Natural killer cell treated with Interleukin-12 subunit alpha and Interleukin-12 subunit beta and Interleukin-15 and Interleukin-18, amount 100 ng/mL, for 72 hours (primary cell): ENCODE measurements around the gene AKAP13. TPM values are rescaled to one million over a fixed set of nuclear protein-coding genes. Genes with fewer than 3 reads are reported as not detected.
A peak's percentile ranks its signal among the peaks of the same experiment; 100 is the strongest.
"Not testable (repeated sequence)": the region's sequence is repeated elsewhere in the genome, so short reads cannot be mapped to it uniquely, and the experiment has no call there.

Experiments used
- ATAC-seq, 2 donors: fragments of 150-1000 bp; cut with Tn5 transposase in 1 of 2; sonication (Bioruptor Pico), chemical (Tn5 transposase) in 1 of 2; 2 replicates each; pipeline ENCODE4 v1.10.0; 2021
- DNase-seq: peaks from one replicate; pipeline ENCODE4 v3.0.0; 2022; ENCODE audit warnings: low spot score
- H3K27ac Mint-ChIP-seq, 2 donors: 1 replicate in 1 of 2; 2 replicates in 1 of 2; pipeline ENCODE4 v1.8.0; 2022; ENCODE audit warnings: mixed read lengths in 2 of 2, mild to moderate bottlenecking in 1 of 2, moderate library complexity in 1 of 2
- H3K27me3 Mint-ChIP-seq, 2 donors: 1 replicate in 1 of 2; 2 replicates in 1 of 2; pipeline ENCODE4 v1.8.0; 2022; ENCODE audit warnings: mixed read lengths in 2 of 2
- H3K36me3 Mint-ChIP-seq: one replicate; pipeline ENCODE4 v1.8.0; 2022; ENCODE audit warnings: mixed read lengths
- H3K4me1 Mint-ChIP-seq, 2 donors: 1 replicate in 1 of 2; 2 replicates in 1 of 2; pipeline ENCODE4 v1.8.0; 2022; ENCODE audit warnings: low read depth in 2 of 2, mixed read lengths in 2 of 2, mild to moderate bottlenecking in 1 of 2
- H3K4me3 Mint-ChIP-seq: one replicate; pipeline ENCODE4 v1.8.0; 2022; ENCODE audit warnings: mixed read lengths
- H3K9me3 Mint-ChIP-seq: 2 replicates; pipeline ENCODE4 v1.8.0; 2022; ENCODE audit warnings: mixed read lengths
- total RNA-seq, 2 donors: library from RNA; stranded (reverse); gene quantifications; one replicate each; pipeline ENCODE4 v1.2.3, GENCODE V29; 2022

AKAP13 gene
- total RNA-seq, 2 donors from 2014 or later: 142 to 176 TPM

DNA sequence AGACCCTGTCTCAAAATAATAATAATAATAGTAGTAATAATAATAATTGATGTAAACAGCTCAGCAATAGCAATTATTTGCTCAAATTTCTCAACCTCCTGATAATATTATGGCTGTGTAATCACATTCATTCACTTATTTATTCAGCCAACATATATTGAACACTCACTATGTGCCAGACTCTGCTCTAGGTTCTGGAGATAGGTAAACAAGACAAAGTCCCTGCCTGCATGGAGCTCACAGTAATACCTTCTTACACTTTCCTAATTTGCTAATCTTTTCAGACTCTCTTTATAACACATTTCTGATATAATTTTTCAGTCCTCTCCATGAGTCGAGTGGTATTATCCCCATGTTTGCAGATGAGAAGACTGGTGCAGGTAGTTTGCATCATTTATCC, 276.7 kb downstream of the AKAP13 start:
- no peak for ATAC-seq
- no peak for DNase-seq
- Mint-ChIP-seq H3K27ac (no peak overlapping the region), H3K4me1 (peaks cover 12 to 19% of the 10 kb centered on the region in 2 donors), H3K9me3 (no peaks in the 10 kb centered on the region), H3K36me3 (peaks cover 12% of the 10 kb centered on the region), H3K4me3 (no peak overlapping the region), H3K27me3 (no peaks in the 10 kb centered on the region)

- H3K4me1 Mint-ChIP-seq: peaks cover 5 to 7% of the 10 kb centered on the region in 2 donors
- peak overlapping the region in 1 of 2 donors; percentile 25 for H3K27ac Mint-ChIP-seq
- no peak overlapping the region for H3K4me3 Mint-ChIP-seq
- ATAC-seq: no peak
- no peaks in the 10 kb centered on the region for H3K9me3 Mint-ChIP-seq
- DNase-seq: no peak
- no peaks in the 10 kb centered on the region for H3K27me3 Mint-ChIP-seq
- peaks cover 12% of the 10 kb centered on the region for H3K36me3 Mint-ChIP-seq
Observed at GRCh38 chr15:85658816-85659215, 278.4 kb downstream of the AKAP13 start.

DNA sequence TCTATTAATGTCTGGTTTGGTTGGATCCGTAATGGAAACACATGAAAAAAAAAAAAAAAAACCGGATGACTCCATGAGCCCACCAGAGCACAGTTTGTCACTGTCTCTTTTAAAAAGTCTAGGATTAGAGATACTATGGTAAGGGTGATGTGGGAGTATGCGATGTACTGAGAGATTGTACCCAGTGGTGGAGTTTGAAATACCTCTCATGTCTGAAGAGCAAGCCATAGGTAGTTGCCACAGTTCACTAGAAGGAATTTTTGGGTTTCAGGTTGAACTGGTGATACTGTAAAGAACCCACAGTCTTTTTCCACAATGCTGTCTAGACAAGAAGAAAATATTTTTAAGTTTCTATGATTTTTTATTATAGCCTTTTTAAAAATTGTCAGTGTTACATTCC, 281.5 kb downstream of the AKAP13 start:
- Mint-ChIP-seq H3K27ac (peak overlapping the region in 1 of 2 donors; percentile 15), H3K36me3 (peaks cover 14% of the 10 kb centered on the region), H3K4me3 (no peak overlapping the region), H3K4me1 (peaks cover 4 to 11% of the 10 kb centered on the region in 2 donors), H3K9me3 (no peaks in the 10 kb centered on the region), H3K27me3 (no peaks in the 10 kb centered on the region)
- DNase-seq (no peak), ATAC-seq (no peak)

- H3K27me3 Mint-ChIP-seq, ATAC-seq, H3K9me3 Mint-ChIP-seq, H3K4me3 Mint-ChIP-seq, DNase-seq: not testable (repeated sequence)
- Mint-ChIP-seq H3K4me1 (peaks cover 21 to 23% of the 10 kb centered on the region in 2 donors), H3K27ac (peak overlapping the region; percentile 93 to 98), H3K36me3 (peaks cover 19% of the 10 kb centered on the region)
Observed at GRCh38 chr15:85665677-85666076, 285.3 kb downstream of the AKAP13 start.

GRCh38 chr15:85667491-85668424, 287.4 kb downstream of the AKAP13 start:
- peak overlapping the region; percentile 78 for H3K4me3 Mint-ChIP-seq
- DNase-seq: peak; percentile 73
- H3K36me3 Mint-ChIP-seq: peaks cover 19% of the 10 kb centered on the region
- H3K27ac Mint-ChIP-seq: peak overlapping the region; percentile 93 to 98
- H3K9me3 Mint-ChIP-seq: no peaks in the 10 kb centered on the region
- H3K4me1 Mint-ChIP-seq: peaks cover 21 to 23% of the 10 kb centered on the region in 2 donors
- no peaks in the 10 kb centered on the region for H3K27me3 Mint-ChIP-seq
- peak; percentile 96 to 97 for ATAC-seq

DNA sequence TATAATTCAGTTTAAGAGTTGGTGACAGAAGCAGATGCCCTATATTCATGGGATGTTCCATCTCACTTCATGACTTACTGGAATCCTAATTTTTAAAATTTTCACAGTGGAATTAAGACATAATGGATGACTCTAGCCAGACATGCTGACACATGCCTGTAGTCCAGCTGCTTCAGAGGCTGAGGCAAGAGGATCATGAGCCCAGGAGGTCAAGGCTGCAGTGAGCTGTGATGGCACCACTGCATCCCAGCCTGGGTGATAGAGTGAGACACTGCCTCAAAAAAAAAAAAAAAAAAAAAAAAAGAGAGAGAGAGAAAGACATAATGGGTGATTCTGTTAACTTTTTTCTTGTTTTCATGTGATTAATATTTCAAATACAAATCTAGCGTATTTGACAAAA, 290.8 kb downstream of the AKAP13 start:
- Mint-ChIP-seq H3K4me3 (no peak overlapping the region), H3K36me3 (peaks cover 24% of the 10 kb centered on the region), H3K27me3 (no peaks in the 10 kb centered on the region), H3K9me3 (no peaks in the 10 kb centered on the region), H3K4me1 (peaks cover 23 to 25% of the 10 kb centered on the region in 2 donors), H3K27ac (peak overlapping the region; percentile 75 to 89)
- ATAC-seq (no peak), DNase-seq (no peak)

GRCh38 chr15:85672332-85673084, 292.1 kb downstream of the AKAP13 start:
- DNase-seq (no peak), ATAC-seq (no peak)
- Mint-ChIP-seq H3K27me3 (no peaks in the 10 kb centered on the region), H3K36me3 (peaks cover 15% of the 10 kb centered on the region), H3K4me1 (peaks cover 10 to 19% of the 10 kb centered on the region in 2 donors), H3K27ac (peak overlapping the region in 1 of 2 donors; percentile 56), H3K9me3 (no peaks in the 10 kb centered on the region), H3K4me3 (no peak overlapping the region)

DNA sequence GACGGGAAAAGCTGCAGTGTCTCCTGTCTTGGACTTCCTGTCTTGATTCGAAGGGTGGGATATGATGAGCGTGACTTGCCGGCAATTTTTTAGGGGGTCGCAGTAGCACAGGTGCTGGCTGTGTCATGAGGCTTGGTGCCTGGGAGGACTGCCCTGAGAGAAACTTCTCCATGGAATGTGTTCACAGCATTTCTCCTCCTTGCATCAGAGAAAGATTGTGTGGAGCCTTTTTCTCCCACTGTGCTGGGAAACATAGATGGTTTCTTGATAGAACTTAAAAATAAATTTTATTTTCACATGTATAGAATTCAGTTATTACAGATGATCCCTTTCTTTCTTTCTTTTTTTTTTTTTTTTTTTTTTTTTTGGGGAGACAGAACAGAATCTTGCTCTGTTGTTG, 292.9 kb downstream of the AKAP13 start:
- no peak overlapping the region for H3K4me3 Mint-ChIP-seq
- peaks cover 2 to 12% of the 10 kb centered on the region in 2 donors for H3K4me1 Mint-ChIP-seq
- H3K27ac Mint-ChIP-seq: peak overlapping the region in 1 of 2 donors; percentile 56
- DNase-seq (no peak), ATAC-seq (no peak)
- no peaks in the 10 kb centered on the region for H3K27me3 Mint-ChIP-seq
- peaks cover 11% of the 10 kb centered on the region for H3K36me3 Mint-ChIP-seq
- H3K9me3 Mint-ChIP-seq: no peaks in the 10 kb centered on the region

DNA sequence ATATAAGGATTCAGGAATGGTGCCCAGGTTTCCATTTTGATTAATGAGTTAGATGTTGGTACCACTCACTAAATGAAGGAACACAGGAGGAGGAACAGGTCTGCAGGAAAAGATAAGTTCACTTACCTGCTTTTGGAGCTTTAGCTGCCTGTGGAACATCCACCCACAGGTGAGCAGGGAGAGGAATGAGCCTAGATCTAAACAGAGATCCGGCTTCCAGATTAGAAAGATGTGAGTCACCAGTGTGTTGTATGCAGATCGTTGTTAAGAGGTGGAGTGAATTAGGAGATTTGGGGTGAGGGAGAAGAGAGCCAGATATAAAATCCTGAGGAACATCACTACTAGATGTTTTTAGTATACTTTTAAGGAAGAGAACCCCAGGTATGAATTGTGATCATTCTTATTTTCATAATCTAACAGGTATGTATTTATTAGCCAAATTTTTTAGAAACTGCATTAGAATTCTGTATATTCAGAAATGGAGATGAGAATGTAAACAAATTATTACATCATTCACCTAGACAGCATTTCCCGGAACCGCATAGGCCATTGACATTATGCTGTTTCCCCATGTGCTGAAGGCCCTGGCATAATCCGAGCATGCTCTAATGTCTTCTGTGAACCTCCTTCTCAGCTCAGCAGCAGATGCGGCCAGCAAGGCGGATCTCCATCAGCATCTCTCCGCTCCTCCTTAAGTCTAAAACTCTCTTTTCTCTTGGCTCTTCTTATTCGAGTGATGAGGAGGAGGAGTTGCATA, 296.1 kb downstream of the AKAP13 start:
- Mint-ChIP-seq H3K9me3 (no peaks in the 10 kb centered on the region), H3K4me1 (peaks cover 0 to 7% of the 10 kb centered on the region in 2 donors), H3K27ac (peak overlapping the region in 1 of 2 donors; percentile 7), H3K4me3 (no peak overlapping the region), H3K36me3 (peaks cover 6% of the 10 kb centered on the region), H3K27me3 (no peaks in the 10 kb centered on the region)
- ATAC-seq: no peak
- DNase-seq: no peak

- ATAC-seq (no peak), DNase-seq (no peak)
- Mint-ChIP-seq H3K4me3 (no peak overlapping the region), H3K27ac (no peak overlapping the region), H3K9me3 (no peaks in the 10 kb centered on the region), H3K36me3 (peaks cover 11% of the 10 kb centered on the region), H3K4me1 (peaks cover 0 to 7% of the 10 kb centered on the region in 2 donors), H3K27me3 (no peaks in the 10 kb centered on the region)
Observed at GRCh38 chr15:85679231-85679630, 298.8 kb downstream of the AKAP13 start.

GRCh38 chr15:85681386-85681785, 301.0 kb downstream of the AKAP13 start:
- peaks cover 19% of the 10 kb centered on the region for H3K36me3 Mint-ChIP-seq
- no peaks in the 10 kb centered on the region for H3K9me3 Mint-ChIP-seq
- H3K27me3 Mint-ChIP-seq: no peaks in the 10 kb centered on the region
- ATAC-seq: no peak
- H3K27ac Mint-ChIP-seq: no peak overlapping the region
- no peak overlapping the region for H3K4me3 Mint-ChIP-seq
- H3K4me1 Mint-ChIP-seq: peaks cover 3 to 6% of the 10 kb centered on the region in 2 donors
- DNase-seq: no peak

DNA sequence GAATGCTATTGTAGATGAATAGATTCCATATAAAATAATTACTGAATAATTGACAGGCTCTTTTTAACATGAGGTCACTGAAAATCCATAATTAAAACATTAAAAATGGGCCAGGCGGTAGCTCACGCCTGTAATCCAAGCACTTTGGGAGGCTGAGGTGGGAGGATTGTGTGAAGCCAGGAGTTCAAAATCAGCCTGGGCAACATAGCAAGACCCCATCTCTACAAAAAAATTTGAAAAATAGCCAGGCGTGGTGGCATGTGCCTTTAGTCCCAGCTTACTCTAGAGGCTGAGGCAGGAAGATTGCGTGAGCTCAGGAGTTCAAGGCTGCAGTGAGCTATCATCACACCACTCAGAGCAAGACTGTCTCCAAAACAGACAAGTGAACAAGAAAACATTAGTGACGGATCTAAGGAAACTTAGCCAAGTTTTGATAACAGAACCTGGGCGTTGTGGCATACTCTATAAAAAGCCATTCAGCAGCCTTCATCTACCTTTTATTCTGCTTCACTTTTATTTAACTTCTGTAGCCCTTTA, 303.8 kb downstream of the AKAP13 start:
- ATAC-seq (no peak), DNase-seq (no peak)
- H3K4me1 Mint-ChIP-seq: peaks cover 10 to 31% of the 10 kb centered on the region in 2 donors
- H3K4me3 Mint-ChIP-seq: no peak overlapping the region
- H3K27me3 Mint-ChIP-seq: no peaks in the 10 kb centered on the region
- H3K27ac Mint-ChIP-seq: peak overlapping the region in 1 of 2 donors; percentile 21
- no peaks in the 10 kb centered on the region for H3K9me3 Mint-ChIP-seq
- peaks cover 19% of the 10 kb centered on the region for H3K36me3 Mint-ChIP-seq

- Mint-ChIP-seq H3K4me3 (no peak overlapping the region), H3K27me3 (no peaks in the 10 kb centered on the region), H3K36me3 (peaks cover 19% of the 10 kb centered on the region), H3K4me1 (peaks cover 19 to 40% of the 10 kb centered on the region in 2 donors), H3K9me3 (no peaks in the 10 kb centered on the region), H3K27ac (no peak overlapping the region)
- no peak for DNase-seq
- ATAC-seq: no peak
Observed at GRCh38 chr15:85685356-85685755, 305.0 kb downstream of the AKAP13 start.
